ENCODE measurements around the gene WHRN. TPM values are rescaled to one million over a fixed set of nuclear protein-coding genes. Genes with fewer than 3 reads are reported as not detected.

The WHRN gene
- total RNA-seq, 2 experiments from 2014 or later, result 0.19 to 2.1 TPM

- CTCF ChIA-PET (ENCODE audit: unreplicated experiment), result no interaction called here
- no peaks in the 10 kb centered on the region for H3K9me2 ChIP-seq (ENCODE audit: insufficient read depth, low read length)
- no peaks in the 10 kb centered on the region for H3K79me2 ChIP-seq (ENCODE audit: insufficient read depth, low read depth, low read length)
- H3K27ac ChIP-seq (ENCODE audit: low read depth, low read length, poor library complexity, severe bottlenecking), result no peak overlapping the region
- H3K9me3 ChIP-seq (ENCODE audit: low read length), result no peaks in the 10 kb centered on the region
- TF ChIP-seq EZH2phosphoT487 (IDR thresholded peaks at IDR 0.05; ENCODE audit: borderline replicate concordance, low read depth, low read length) (no peak), CTCF (conservative IDR thresholded peaks at IDR 0.05; ENCODE audit: low read length) (no peak)
- no peak overlapping the region for H3K4me3 ChIP-seq (ENCODE audit: low read depth, low read length, poor library complexity, severe bottlenecking)
- H3K4me2 ChIP-seq (ENCODE audit: low read length), result no peak overlapping the region
- H2AFZ ChIP-seq (ENCODE audit: low read length), result no peak overlapping the region
- H3K4me1 ChIP-seq (ENCODE audit: insufficient read depth, low read length, poor library complexity, severe bottlenecking), result no peaks in the 10 kb centered on the region
- no peak for DNase-seq (ENCODE audit: low spot score)
- intact Hi-C loops (cut with micrococcal nuclease; ENCODE audit: unreplicated experiment), result no loop called here
- no peaks in the 10 kb centered on the region for H4K20me1 ChIP-seq (ENCODE audit: insufficient read depth, low read length)
- H3K36me3 ChIP-seq (ENCODE audit: insufficient read depth, low read length), result no peaks in the 10 kb centered on the region
- POLR2A ChIA-PET, result no interaction called here
- BruUV-seq (replicated peaks), result no TSS peak
Measured at GRCh38 chr9:114482593-114482992, 22.7 kb downstream of the WHRN start.

GRCh38 chr9:114481789-114482188 is 23.5 kb downstream of the WHRN start:
- Histone ChIP-seq H3K36me3 (ENCODE audit: insufficient read depth, low read length) (no peaks in the 10 kb centered on the region), H3K9me2 (ENCODE audit: insufficient read depth, low read length) (no peaks in the 10 kb centered on the region), H3K79me2 (ENCODE audit: insufficient read depth, low read depth, low read length) (no peaks in the 10 kb centered on the region), H4K20me1 (ENCODE audit: insufficient read depth, low read length) (no peaks in the 10 kb centered on the region), H3K27ac (ENCODE audit: low read depth, low read length, poor library complexity, severe bottlenecking) (no peak overlapping the region), H3K4me1 (ENCODE audit: insufficient read depth, low read length, poor library complexity, severe bottlenecking) (no peaks in the 10 kb centered on the region), H3K9me3 (ENCODE audit: low read length) (no peaks in the 10 kb centered on the region), H3K4me3 (ENCODE audit: low read depth, low read length, poor library complexity, severe bottlenecking) (no peak overlapping the region), H3K4me2 (ENCODE audit: low read length) (no peak overlapping the region), H2AFZ (ENCODE audit: low read length) (no peak overlapping the region)
- TF ChIP-seq EZH2phosphoT487 (IDR thresholded peaks at IDR 0.05; ENCODE audit: borderline replicate concordance, low read depth, low read length) (no peak), CTCF (conservative IDR thresholded peaks at IDR 0.05; ENCODE audit: low read length) (no peak)
- BruUV-seq (replicated peaks), result no TSS peak
- CTCF ChIA-PET (ENCODE audit: unreplicated experiment), result no interaction called here
- intact Hi-C loops (cut with micrococcal nuclease; ENCODE audit: unreplicated experiment), result no loop called here
- POLR2A ChIA-PET, result no interaction called here
- no peak for DNase-seq (ENCODE audit: low spot score)

- Histone ChIP-seq H3K79me2 (ENCODE audit: insufficient read depth, low read depth, low read length) (no peaks in the 10 kb centered on the region), H3K27ac (ENCODE audit: low read depth, low read length, poor library complexity, severe bottlenecking) (no peak overlapping the region), H3K9me3 (ENCODE audit: low read length) (no peaks in the 10 kb centered on the region), H2AFZ (ENCODE audit: low read length) (no peak overlapping the region), H3K4me2 (ENCODE audit: low read length) (no peak overlapping the region), H4K20me1 (ENCODE audit: insufficient read depth, low read length) (no peaks in the 10 kb centered on the region), H3K4me1 (ENCODE audit: insufficient read depth, low read length, poor library complexity, severe bottlenecking) (no peaks in the 10 kb centered on the region), H3K4me3 (ENCODE audit: low read depth, low read length, poor library complexity, severe bottlenecking) (no peak overlapping the region), H3K36me3 (ENCODE audit: insufficient read depth, low read length) (no peaks in the 10 kb centered on the region), H3K9me2 (ENCODE audit: insufficient read depth, low read length) (no peaks in the 10 kb centered on the region)
- DNase-seq (ENCODE audit: low spot score), result no peak
- intact Hi-C loops (cut with micrococcal nuclease; ENCODE audit: unreplicated experiment), result no loop called here
- CTCF ChIA-PET (ENCODE audit: unreplicated experiment), result interaction anchor here (0.8 kb wide), 1 partner anchor 11 kb away, joined by 3 read pairs; no protein-coding TSS in a partner anchor
- POLR2A ChIA-PET, result interaction anchor here (0.6 kb wide), 2 partner anchors 16 to 546 kb away, joined by 4 read pairs; no protein-coding TSS in a partner anchor
- TF ChIP-seq EZH2phosphoT487 (IDR thresholded peaks at IDR 0.05; ENCODE audit: borderline replicate concordance, low read depth, low read length) (no peak), CTCF (conservative IDR thresholded peaks at IDR 0.05; ENCODE audit: low read length) (no peak)
- BruUV-seq (replicated peaks), result no TSS peak
Measured at GRCh38 chr9:114480746-114481435, 24.4 kb downstream of the WHRN start.

All from OCI-LY7 (cell line).